HEK293T (cell line): ENCODE results near the gene CELA2A.

Source experiments
- ARNT ChIP-seq: fragments of 450-650 bp; IDR thresholded peaks from 2 replicates; pipeline ENCODE4 v1.6.1; 2017; ENCODE audit warnings: mild to moderate bottlenecking
- BHLHE40 ChIP-seq: fragments of 450-650 bp; IDR thresholded peaks from 2 replicates; pipeline ENCODE4 v1.6.1; 2016; ENCODE audit warnings: mild to moderate bottlenecking, moderate library complexity, borderline replicate concordance
- ELF4 ChIP-seq: fragments of 450-650 bp; IDR thresholded peaks from 2 replicates; pipeline ENCODE4 v1.6.1; 2017; ENCODE audit warnings: antibody characterized with exemption
- FOXK2 ChIP-seq: fragments of 450-650 bp; IDR thresholded peaks from 2 replicates; pipeline ENCODE4 v1.6.1; 2016; ENCODE audit warnings: mild to moderate bottlenecking
- NFRKB ChIP-seq: fragments of 450-650 bp; IDR thresholded peaks from 2 replicates; pipeline ENCODE4 v1.6.1; 2016; ENCODE audit warnings: mild to moderate bottlenecking, moderate library complexity
- SP1 ChIP-seq: fragments of 450-650 bp; IDR thresholded peaks from 2 replicates; pipeline ENCODE4 v1.6.1; 2017
- SUZ12 ChIP-seq: fragments of 450-650 bp; IDR thresholded peaks from 2 replicates; pipeline ENCODE4 v1.6.1; 2016; ENCODE audit warnings: mild to moderate bottlenecking

DNA sequence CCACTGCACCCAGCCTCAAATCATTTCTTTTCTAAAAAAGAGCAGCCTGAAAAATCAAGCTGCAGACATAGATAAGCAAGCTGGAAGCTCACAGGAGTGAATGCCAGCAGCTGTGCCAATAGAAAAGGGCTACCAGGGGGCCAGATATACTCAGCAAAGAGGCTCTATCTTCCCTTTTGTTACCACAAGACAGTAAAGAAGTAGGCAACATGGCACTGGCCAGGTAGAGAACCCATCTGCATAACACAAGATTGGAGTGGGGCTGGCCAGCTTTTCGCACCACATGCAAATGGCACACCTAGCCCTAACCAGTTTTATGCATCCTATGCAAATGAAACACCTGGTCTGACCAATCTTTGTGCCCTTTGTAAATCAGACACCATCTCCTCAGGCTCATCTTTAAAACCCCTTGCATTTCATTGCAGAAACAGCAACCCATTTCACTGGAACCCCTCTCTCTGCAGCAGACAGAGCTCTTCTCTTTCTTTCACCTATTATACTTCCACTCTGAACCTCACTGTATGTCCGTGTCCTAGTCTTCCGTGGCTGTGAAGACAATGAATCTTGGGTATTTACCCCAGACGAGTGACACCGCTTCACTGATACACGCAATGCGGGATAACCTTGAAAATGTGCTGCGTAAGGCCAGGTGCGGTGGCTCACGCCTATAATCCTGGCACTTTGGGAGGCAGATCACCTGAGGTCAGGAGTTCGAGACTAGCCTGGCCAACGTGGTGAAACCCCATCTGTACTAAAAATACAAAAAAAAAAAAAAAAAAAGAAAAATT lies 52.4 kb downstream of the CELA2A start:
- TF ChIP-seq SP1 (no peak), ELF4 (no peak), ARNT (no peak), SUZ12 (no peak), NFRKB (no peak), BHLHE40 (no peak), FOXK2 (no peak)
